HG03060 (cell line): Measurements from ENCODE around the gene VARS1.

Experiments
- ATAC-seq: cut with Tn5 transposase; IDR thresholded peaks from one replicate; pipeline ENCODE4 v1.9.1; 2021; ENCODE audit warnings: low read depth, moderate number of reproducible peaks; ENCODE audit not compliant: unreplicated experiment

The VARS1 gene

DNA sequence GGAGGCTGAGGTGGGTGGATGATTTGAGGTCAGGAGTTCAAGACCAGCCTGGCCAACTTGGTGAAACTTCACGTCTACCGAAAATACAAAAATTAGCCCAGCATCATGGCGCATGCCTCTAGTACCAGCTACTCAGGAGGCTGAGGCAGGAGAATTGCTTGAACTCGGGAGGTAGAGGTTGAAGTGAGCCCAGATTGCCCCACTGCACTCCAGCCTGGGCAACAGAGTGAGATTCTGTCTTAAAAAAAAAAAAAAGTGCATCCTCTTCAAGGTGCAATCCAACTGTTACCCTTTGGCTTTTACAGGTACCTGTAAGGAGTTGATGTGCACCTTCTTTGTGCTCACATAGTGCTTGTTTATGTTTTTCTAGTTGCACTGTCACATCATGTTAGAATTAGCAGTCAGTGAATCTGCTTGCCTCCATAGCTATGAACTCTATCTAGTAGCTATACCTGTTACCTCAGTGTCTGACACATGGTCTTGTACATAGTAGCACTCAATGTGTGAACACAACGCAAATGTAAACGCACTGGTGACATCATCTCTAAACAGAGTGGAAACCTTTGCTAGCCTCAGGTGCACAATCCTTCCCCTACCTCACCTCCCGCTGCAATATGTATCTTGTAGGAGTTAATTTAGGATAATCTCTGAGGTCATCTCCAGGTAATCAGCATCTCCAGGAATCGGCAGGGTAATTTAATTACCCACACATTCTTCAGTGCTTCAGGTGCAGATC is 46.1 kb downstream of the VARS1 start:
- ATAC-seq = no peak
